BE2C (cell line): ENCODE measurements around the gene USPL1.

Experiments used
- DNase-seq: peaks from one replicate; pipeline ENCODE4 v3.0.0-alpha.2; 2020
- H3K27me3 ChIP-seq: fragments of 250-450 bp; sonication (Bioruptor Pico); 2 replicates; pipeline ENCODE4 v1.5.1; 2020; ENCODE audit warnings: mild to moderate bottlenecking
- H3K36me3 ChIP-seq: fragments of 250-450 bp; sonication (Bioruptor Pico); 2 replicates; pipeline ENCODE4 v1.5.1; 2020; ENCODE audit warnings: mild to moderate bottlenecking
- H3K4me1 ChIP-seq: fragments of 250-450 bp; sonication (Bioruptor Pico); 2 replicates; pipeline ENCODE4 v1.5.1; 2020
- H3K4me3 ChIP-seq: 2 replicates; pipeline ENCODE4 v1.5.1; 2011; ENCODE audit warnings: low read depth, low read length
- H3K9me3 ChIP-seq: fragments of 250-450 bp; sonication (Bioruptor Pico); 2 replicates; pipeline ENCODE4 v1.5.1; 2020
- CTCF ChIP-seq: IDR thresholded peaks from 2 replicates; pipeline ENCODE4 v1.5.1; 2012; ENCODE audit warnings: mild to moderate bottlenecking, low read depth, low read length

Gene USPL1

GRCh38 chr13:30618930-30619279 lies 1.2 kb downstream of the USPL1 start:
- no peak for DNase-seq
- H3K36me3 ChIP-seq: peaks cover 21% of the 10 kb centered on the region
- no peaks in the 10 kb centered on the region for H3K4me1 ChIP-seq
- no peaks in the 10 kb centered on the region for H3K27me3 ChIP-seq
- TF ChIP-seq CTCF: no peak
- peak overlapping the region; percentile 95 for H3K4me3 ChIP-seq
- no peaks in the 10 kb centered on the region for H3K9me3 ChIP-seq

- no peak for TF ChIP-seq CTCF
- Histone ChIP-seq H3K36me3 (peaks cover 29% of the 10 kb centered on the region), H3K4me3 (peak overlapping the region; percentile 95), H3K4me1 (no peaks in the 10 kb centered on the region), H3K9me3 (no peaks in the 10 kb centered on the region), H3K27me3 (no peaks in the 10 kb centered on the region)
- no peak for DNase-seq
Measured at GRCh38 chr13:30619731-30620130, 2.0 kb downstream of the USPL1 start.

- H3K9me3 ChIP-seq: no peaks in the 10 kb centered on the region
- no peaks in the 10 kb centered on the region for H3K27me3 ChIP-seq
- H3K36me3 ChIP-seq: peaks cover 39% of the 10 kb centered on the region
- no peak for DNase-seq
- no peak overlapping the region for H3K4me3 ChIP-seq
- H3K4me1 ChIP-seq: no peaks in the 10 kb centered on the region
- TF ChIP-seq CTCF: no peak
Measured at GRCh38 chr13:30620941-30621340, 3.2 kb downstream of the USPL1 start.

GRCh38 chr13:30622551-30622950 lies 4.8 kb downstream of the USPL1 start:
- no peak for DNase-seq
- Histone ChIP-seq H3K4me3 (no peak overlapping the region), H3K4me1 (no peaks in the 10 kb centered on the region), H3K9me3 (no peaks in the 10 kb centered on the region), H3K36me3 (peaks cover 48% of the 10 kb centered on the region), H3K27me3 (no peaks in the 10 kb centered on the region)
- no peak for TF ChIP-seq CTCF

GRCh38 chr13:30623392-30623791 lies 5.7 kb downstream of the USPL1 start:
- H3K36me3 ChIP-seq: peaks cover 53% of the 10 kb centered on the region
- no peak for DNase-seq
- TF ChIP-seq CTCF: no peak
- no peaks in the 10 kb centered on the region for H3K9me3 ChIP-seq
- no peaks in the 10 kb centered on the region for H3K27me3 ChIP-seq
- no peaks in the 10 kb centered on the region for H3K4me1 ChIP-seq
- no peak overlapping the region for H3K4me3 ChIP-seq

- Histone ChIP-seq H3K9me3 (no peaks in the 10 kb centered on the region; the same call in 1 of the 2 replicates), H3K36me3 (peaks cover 66% of the 10 kb centered on the region), H3K4me3 (no peak overlapping the region), H3K27me3 (no peaks in the 10 kb centered on the region), H3K4me1 (no peaks in the 10 kb centered on the region)
- DNase-seq: no peak
- no peak for TF ChIP-seq CTCF
Measured at GRCh38 chr13:30624630-30625029, 6.9 kb downstream of the USPL1 start.
